Smooth muscle cell (in vitro differentiated cells): ENCODE data around the gene DLG5. TPM values are rescaled to one million over a fixed set of nuclear protein-coding genes. Genes with fewer than 3 reads are reported as not detected.

ENCODE experiments used
- DNase-seq: peaks from one replicate; lab custom pipeline; 2025; ENCODE audit not compliant: unreplicated experiment; lab: John Stamatoyannopoulos, UW
- H2AFZ ChIP-seq: fragments of 200-600 bp; sonication (generic); 2 replicates; pipeline ENCODE4 v1.6.0; 2016; ENCODE audit warnings: antibody characterized with exemption, low read depth, mild to moderate bottlenecking
- H3F3A ChIP-seq: fragments of 200-600 bp; sonication (generic); 2 replicates; pipeline ENCODE4 v1.6.0; 2017; ENCODE audit warnings: antibody characterized with exemption, low read depth
- H3K27ac ChIP-seq: fragments of 200-600 bp; sonication (generic); 2 replicates; pipeline ENCODE4 v1.5.1; 2016; ENCODE audit warnings: low read depth, mild to moderate bottlenecking
- H3K27me3 ChIP-seq: fragments of 200-600 bp; sonication (generic); 2 replicates; pipeline ENCODE4 v1.6.1; 2016; ENCODE audit warnings: low read depth, mild to moderate bottlenecking
- H3K36me3 ChIP-seq: fragments of 200-600 bp; sonication (generic); 2 replicates; pipeline ENCODE4 v1.5.1; 2016; ENCODE audit warnings: low read depth
- H3K4me1 ChIP-seq: fragments of 200-600 bp; sonication (generic); 2 replicates; pipeline ENCODE4 v1.5.1; 2016; ENCODE audit warnings: low read depth
- H3K4me2 ChIP-seq: fragments of 200-600 bp; sonication (generic); 2 replicates; pipeline ENCODE4 v1.6.0; 2016; ENCODE audit warnings: mild to moderate bottlenecking
- H3K4me3 ChIP-seq: fragments of 200-600 bp; sonication (generic); 2 replicates; pipeline ENCODE4 v1.5.1; 2016; ENCODE audit warnings: mild to moderate bottlenecking
- H3K79me2 ChIP-seq: fragments of 200-600 bp; sonication (generic); 2 replicates; pipeline ENCODE4 v1.6.0; 2016; ENCODE audit warnings: low read depth, mild to moderate bottlenecking
- H3K9ac ChIP-seq: fragments of 200-600 bp; sonication (generic); 2 replicates; pipeline ENCODE4 v1.6.0; 2016; ENCODE audit warnings: low read depth
- H3K9me3 ChIP-seq: fragments of 200-600 bp; sonication (generic); replicated peaks from 2 replicates; pipeline ENCODE4 v1.5.1; 2016; ENCODE audit warnings: low read depth
- H4K20me1 ChIP-seq: fragments of 200-600 bp; sonication (generic); 2 replicates; pipeline ENCODE4 v1.6.0; 2016; ENCODE audit warnings: low read depth
- CTCF ChIP-seq: fragments of 200-600 bp; sonication (generic); IDR thresholded peaks from 2 replicates; pipeline ENCODE4 v1.5.1; 2017; ENCODE audit warnings: borderline replicate concordance, mild to moderate bottlenecking, antibody characterized with exemption; ENCODE audit not compliant: insufficient read depth, poor library complexity, severe bottlenecking
- WGBS: methylation state at CpG from one replicate; pipeline ENCODE4 v1.1.7; 2016; ENCODE audit warnings: low lambda C conversion rate; 5-methylcytosine and 5-hydroxymethylcytosine counted together
- polyA plus RNA-seq: library from polyadenylated mRNA; unstranded; fragments of >200 nt; fragmentation: Nextera tagmentation; extraction: Ambion mirVana; gene quantifications from 2 replicates; pipeline ENCODE4 v1.2.1, GENCODE V29; 2016
- total RNA-seq: library from RNA; depleted of rRNA; stranded (reverse); fragments of >200 nt; gene quantifications from 2 replicates; pipeline ENCODE4 v1.2.3, GENCODE V29; 2014

DLG5 gene
- total and polyA plus RNA-seq, 2 experiments from 2014 or later = 11.3 to 21.8 TPM

GRCh38 chr10:77879710-77880109 is 46.8 kb downstream of the DLG5 start:
- H3K4me3 ChIP-seq = no peak overlapping the region
- H2AFZ ChIP-seq = no peak overlapping the region
- H3F3A ChIP-seq = peaks cover 5% of the 10 kb centered on the region
- TF ChIP-seq CTCF = no peak
- no peak overlapping the region for H3K9ac ChIP-seq
- H3K9me3 ChIP-seq = no peaks in the 10 kb centered on the region
- no peak overlapping the region for H3K27ac ChIP-seq
- H3K27me3 ChIP-seq = no peaks in the 10 kb centered on the region
- DNase-seq = no peak
- H3K36me3 ChIP-seq = no peaks in the 10 kb centered on the region
- WGBS = 92% methylated on average over 3 of the region's 3 CpGs
- peaks cover 92% of the 10 kb centered on the region for H4K20me1 ChIP-seq
- H3K4me2 ChIP-seq = no peak overlapping the region
- H3K79me2 ChIP-seq = peaks cover 81% of the 10 kb centered on the region
- peaks cover 18% of the 10 kb centered on the region for H3K4me1 ChIP-seq

GRCh38 chr10:77879065-77879464 is 47.5 kb downstream of the DLG5 start:
- Histone ChIP-seq H3K27me3 (no peaks in the 10 kb centered on the region), H3K79me2 (peaks cover 81% of the 10 kb centered on the region), H3F3A (peaks cover 5% of the 10 kb centered on the region), H3K4me2 (no peak overlapping the region), H3K4me3 (no peak overlapping the region), H3K27ac (no peak overlapping the region), H2AFZ (no peak overlapping the region), H3K36me3 (no peaks in the 10 kb centered on the region), H3K4me1 (peaks cover 18% of the 10 kb centered on the region), H3K9ac (no peak overlapping the region), H4K20me1 (peaks cover 92% of the 10 kb centered on the region), H3K9me3 (no peaks in the 10 kb centered on the region)
- no peak for TF ChIP-seq CTCF
- no peak for DNase-seq
- 91% methylated on average over 4 of the region's 4 CpGs for WGBS

- H3K4me3 ChIP-seq = no peak overlapping the region
- peaks cover 74% of the 10 kb centered on the region for H3K79me2 ChIP-seq
- DNase-seq = no peak
- TF ChIP-seq CTCF = no peak
- no peaks in the 10 kb centered on the region for H3K9me3 ChIP-seq
- peaks cover 18% of the 10 kb centered on the region for H3K4me1 ChIP-seq
- peaks cover 5% of the 10 kb centered on the region for H3F3A ChIP-seq
- no peaks in the 10 kb centered on the region for H3K27me3 ChIP-seq
- H3K36me3 ChIP-seq = no peaks in the 10 kb centered on the region
- peaks cover 92% of the 10 kb centered on the region for H4K20me1 ChIP-seq
- WGBS = 17% methylated on average over 16 of the region's 16 CpGs
- H3K9ac ChIP-seq = no peak overlapping the region
- no peak overlapping the region for H3K27ac ChIP-seq
- H2AFZ ChIP-seq = no peak overlapping the region
- peak overlapping the region; percentile 51 for H3K4me2 ChIP-seq
These were observed 48.9 kb downstream of the DLG5 start for GRCh38 chr10:77877441-77878344.
